Measurements from ENCODE around the gene ZNF536. TPM values are rescaled to one million over a fixed set of nuclear protein-coding genes. Genes with fewer than 3 reads are reported as not detected.

The ZNF536 gene
- total RNA-seq, 1 experiment from 2014 or later, result 0.35 TPM

DNA sequence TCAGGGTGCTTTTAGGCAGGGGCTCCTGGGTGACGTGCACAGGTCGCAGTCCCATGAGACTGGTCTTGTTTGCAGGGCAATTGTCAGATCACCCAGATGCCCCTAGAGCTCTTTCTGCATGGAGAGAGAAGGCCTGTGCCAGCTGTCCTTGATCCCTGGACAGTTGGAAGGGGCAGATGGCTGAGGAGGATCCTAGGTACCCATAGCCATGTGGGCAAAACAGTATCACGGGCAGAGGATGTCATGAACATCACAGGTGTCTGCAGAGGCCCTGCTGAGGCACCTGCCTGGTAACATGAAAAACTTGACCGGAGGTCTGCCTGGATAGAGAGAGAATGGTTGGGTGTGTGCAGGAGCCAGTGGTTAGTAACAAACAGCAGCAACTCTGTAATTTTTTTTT is 99.3 kb downstream of the ZNF536 start:
- TF ChIP-seq JAZF1 (CRISPR knock-in tag; IDR thresholded peaks at IDR 0.05) (no peak), IRF2 (CRISPR knock-in tag; IDR thresholded peaks at IDR 0.05; ENCODE audit: borderline replicate concordance, low read depth) (no peak), ZNF396 (CRISPR knock-in tag; IDR thresholded peaks at IDR 0.05; ENCODE audit: borderline replicate concordance) (no peak), SOX15 (CRISPR knock-in tag; IDR thresholded peaks at IDR 0.05) (no peak), SMAD3 (CRISPR knock-in tag; IDR thresholded peaks at IDR 0.05; ENCODE audit: borderline replicate concordance) (no peak), KAT7 (CRISPR knock-in tag; IDR thresholded peaks at IDR 0.05; ENCODE audit: borderline replicate concordance) (no peak), TEAD4 (CRISPR knock-in tag; IDR thresholded peaks at IDR 0.05) (no peak)
- TF ChIP-seq, protein P1, sequence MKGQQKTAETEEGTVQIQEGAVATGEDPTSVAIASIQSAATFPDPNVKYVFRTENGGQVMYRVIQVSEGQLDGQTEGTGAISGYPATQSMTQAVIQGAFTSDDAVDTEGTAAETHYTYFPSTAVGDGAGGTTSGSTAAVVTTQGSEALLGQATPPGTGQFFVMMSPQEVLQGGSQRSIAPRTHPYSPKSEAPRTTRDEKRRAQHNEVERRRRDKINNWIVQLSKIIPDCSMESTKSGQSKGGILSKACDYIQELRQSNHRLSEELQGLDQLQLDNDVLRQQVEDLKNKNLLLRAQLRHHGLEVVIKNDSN (CRISPR knock-in tag; IDR thresholded peaks at IDR 0.05), result no peak
- TF ChIP-seq, protein P2, sequence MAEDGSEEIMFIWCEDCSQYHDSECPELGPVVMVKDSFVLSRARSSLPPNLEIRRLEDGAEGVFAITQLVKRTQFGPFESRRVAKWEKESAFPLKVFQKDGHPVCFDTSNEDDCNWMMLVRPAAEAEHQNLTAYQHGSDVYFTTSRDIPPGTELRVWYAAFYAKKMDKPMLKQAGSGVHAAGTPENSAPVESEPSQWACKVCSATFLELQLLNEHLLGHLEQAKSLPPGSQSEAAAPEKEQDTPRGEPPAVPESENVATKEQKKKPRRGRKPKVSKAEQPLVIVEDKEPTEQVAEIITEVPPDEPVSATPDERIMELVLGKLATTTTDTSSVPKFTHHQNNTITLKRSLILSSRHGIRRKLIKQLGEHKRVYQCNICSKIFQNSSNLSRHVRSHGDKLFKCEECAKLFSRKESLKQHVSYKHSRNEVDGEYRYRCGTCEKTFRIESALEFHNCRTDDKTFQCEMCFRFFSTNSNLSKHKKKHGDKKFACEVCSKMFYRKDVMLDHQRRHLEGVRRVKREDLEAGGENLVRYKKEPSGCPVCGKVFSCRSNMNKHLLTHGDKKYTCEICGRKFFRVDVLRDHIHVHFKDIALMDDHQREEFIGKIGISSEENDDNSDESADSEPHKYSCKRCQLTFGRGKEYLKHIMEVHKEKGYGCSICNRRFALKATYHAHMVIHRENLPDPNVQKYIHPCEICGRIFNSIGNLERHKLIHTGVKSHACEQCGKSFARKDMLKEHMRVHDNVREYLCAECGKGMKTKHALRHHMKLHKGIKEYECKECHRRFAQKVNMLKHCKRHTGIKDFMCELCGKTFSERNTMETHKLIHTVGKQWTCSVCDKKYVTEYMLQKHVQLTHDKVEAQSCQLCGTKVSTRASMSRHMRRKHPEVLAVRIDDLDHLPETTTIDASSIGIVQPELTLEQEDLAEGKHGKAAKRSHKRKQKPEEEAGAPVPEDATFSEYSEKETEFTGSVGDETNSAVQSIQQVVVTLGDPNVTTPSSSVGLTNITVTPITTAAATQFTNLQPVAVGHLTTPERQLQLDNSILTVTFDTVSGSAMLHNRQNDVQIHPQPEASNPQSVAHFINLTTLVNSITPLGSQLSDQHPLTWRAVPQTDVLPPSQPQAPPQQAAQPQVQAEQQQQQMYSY (CRISPR knock-in tag; IDR thresholded peaks at IDR 0.05), result no peak
- TF ChIP-seq, protein P3, sequence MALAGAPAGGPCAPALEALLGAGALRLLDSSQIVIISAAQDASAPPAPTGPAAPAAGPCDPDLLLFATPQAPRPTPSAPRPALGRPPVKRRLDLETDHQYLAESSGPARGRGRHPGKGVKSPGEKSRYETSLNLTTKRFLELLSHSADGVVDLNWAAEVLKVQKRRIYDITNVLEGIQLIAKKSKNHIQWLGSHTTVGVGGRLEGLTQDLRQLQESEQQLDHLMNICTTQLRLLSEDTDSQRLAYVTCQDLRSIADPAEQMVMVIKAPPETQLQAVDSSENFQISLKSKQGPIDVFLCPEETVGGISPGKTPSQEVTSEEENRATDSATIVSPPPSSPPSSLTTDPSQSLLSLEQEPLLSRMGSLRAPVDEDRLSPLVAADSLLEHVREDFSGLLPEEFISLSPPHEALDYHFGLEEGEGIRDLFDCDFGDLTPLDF (CRISPR knock-in tag; IDR thresholded peaks at IDR 0.05), result no peak
- TF ChIP-seq, protein P4, sequence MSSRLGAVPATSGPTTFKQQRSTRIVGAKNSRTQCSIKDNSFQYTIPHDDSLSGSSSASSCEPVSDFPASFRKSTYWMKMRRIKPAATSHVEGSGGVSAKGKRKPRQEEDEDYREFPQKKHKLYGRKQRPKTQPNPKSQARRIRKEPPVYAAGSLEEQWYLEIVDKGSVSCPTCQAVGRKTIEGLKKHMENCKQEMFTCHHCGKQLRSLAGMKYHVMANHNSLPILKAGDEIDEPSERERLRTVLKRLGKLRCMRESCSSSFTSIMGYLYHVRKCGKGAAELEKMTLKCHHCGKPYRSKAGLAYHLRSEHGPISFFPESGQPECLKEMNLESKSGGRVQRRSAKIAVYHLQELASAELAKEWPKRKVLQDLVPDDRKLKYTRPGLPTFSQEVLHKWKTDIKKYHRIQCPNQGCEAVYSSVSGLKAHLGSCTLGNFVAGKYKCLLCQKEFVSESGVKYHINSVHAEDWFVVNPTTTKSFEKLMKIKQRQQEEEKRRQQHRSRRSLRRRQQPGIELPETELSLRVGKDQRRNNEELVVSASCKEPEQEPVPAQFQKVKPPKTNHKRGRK (CRISPR knock-in tag; IDR thresholded peaks at IDR 0.05; ENCODE audit: borderline replicate concordance), result no peak
- TF ChIP-seq, protein P5, sequence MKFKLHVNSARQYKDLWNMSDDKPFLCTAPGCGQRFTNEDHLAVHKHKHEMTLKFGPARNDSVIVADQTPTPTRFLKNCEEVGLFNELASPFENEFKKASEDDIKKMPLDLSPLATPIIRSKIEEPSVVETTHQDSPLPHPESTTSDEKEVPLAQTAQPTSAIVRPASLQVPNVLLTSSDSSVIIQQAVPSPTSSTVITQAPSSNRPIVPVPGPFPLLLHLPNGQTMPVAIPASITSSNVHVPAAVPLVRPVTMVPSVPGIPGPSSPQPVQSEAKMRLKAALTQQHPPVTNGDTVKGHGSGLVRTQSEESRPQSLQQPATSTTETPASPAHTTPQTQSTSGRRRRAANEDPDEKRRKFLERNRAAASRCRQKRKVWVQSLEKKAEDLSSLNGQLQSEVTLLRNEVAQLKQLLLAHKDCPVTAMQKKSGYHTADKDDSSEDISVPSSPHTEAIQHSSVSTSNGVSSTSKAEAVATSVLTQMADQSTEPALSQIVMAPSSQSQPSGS (CRISPR knock-in tag; IDR thresholded peaks at IDR 0.05; ENCODE audit: borderline replicate concordance, low read depth), result no peak
- TF ChIP-seq, protein P6, sequence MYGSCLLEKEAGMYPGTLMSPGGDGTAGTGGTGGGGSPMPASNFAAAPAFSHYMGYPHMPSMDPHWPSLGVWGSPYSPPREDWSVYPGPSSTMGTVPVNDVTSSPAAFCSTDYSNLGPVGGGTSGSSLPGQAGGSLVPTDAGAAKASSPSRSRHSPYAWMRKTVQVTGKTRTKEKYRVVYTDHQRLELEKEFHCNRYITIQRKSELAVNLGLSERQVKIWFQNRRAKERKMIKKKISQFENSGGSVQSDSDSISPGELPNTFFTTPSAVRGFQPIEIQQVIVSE (CRISPR knock-in tag; IDR thresholded peaks at IDR 0.05; ENCODE audit: borderline replicate concordance), result no peak
- TF ChIP-seq, protein P7, sequence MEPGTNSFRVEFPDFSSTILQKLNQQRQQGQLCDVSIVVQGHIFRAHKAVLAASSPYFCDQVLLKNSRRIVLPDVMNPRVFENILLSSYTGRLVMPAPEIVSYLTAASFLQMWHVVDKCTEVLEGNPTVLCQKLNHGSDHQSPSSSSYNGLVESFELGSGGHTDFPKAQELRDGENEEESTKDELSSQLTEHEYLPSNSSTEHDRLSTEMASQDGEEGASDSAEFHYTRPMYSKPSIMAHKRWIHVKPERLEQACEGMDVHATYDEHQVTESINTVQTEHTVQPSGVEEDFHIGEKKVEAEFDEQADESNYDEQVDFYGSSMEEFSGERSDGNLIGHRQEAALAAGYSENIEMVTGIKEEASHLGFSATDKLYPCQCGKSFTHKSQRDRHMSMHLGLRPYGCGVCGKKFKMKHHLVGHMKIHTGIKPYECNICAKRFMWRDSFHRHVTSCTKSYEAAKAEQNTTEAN (CRISPR knock-in tag; IDR thresholded peaks at IDR 0.05), result no peak
- Mint-ChIP-seq H3K27ac (no peak overlapping the region), H3K27me3 (ENCODE audit: low read depth) (no peaks in the 10 kb centered on the region; the same call in 1 of the 2 replicates), H3K9me3 (peaks cover 10% of the 10 kb centered on the region), H3K4me1 (no peaks in the 10 kb centered on the region), H3K36me3 (no peaks in the 10 kb centered on the region), H3K4me3 (no peak overlapping the region)
- DNase-seq (ENCODE audit: low spot score) (no peak), ATAC-seq (no peak)
- POLR2A ChIA-PET, result no interaction called here
- CTCF ChIA-PET, result no interaction called here
